Measurements from ENCODE around the gene USH2A.

Gene USH2A

DNA sequence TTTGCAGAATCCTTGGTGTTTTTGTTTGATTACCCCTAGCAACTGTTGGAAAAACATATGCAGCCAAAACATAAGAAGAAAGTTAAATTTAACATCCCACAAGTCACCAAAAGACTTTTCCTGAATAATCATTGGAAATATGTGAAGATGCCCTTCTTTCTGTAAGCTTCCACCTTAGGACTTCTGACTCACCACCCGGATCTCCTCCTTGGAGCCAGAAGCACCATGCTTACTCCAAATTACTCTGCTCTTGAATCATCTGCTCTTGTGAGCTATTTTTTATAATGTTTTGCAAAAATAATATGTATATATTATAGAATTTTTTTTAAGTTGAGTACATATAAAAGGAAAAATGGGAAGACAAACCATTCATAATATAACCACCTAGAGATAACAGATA lies 464.4 kb downstream of the USH2A start:
- DNase-seq (ENCODE audit: low spot score) = no peak

GRCh38 chr1:215957663-215958062 lies 465.6 kb downstream of the USH2A start:
- no peak for DNase-seq (ENCODE audit: low spot score)

- no peak for DNase-seq (ENCODE audit: low spot score)
These were observed 490.7 kb downstream of the USH2A start for GRCh38 chr1:215932558-215932957.

GRCh38 chr1:215926670-215927069 lies 496.6 kb downstream of the USH2A start:
- DNase-seq (ENCODE audit: low spot score) = no peak

DNA sequence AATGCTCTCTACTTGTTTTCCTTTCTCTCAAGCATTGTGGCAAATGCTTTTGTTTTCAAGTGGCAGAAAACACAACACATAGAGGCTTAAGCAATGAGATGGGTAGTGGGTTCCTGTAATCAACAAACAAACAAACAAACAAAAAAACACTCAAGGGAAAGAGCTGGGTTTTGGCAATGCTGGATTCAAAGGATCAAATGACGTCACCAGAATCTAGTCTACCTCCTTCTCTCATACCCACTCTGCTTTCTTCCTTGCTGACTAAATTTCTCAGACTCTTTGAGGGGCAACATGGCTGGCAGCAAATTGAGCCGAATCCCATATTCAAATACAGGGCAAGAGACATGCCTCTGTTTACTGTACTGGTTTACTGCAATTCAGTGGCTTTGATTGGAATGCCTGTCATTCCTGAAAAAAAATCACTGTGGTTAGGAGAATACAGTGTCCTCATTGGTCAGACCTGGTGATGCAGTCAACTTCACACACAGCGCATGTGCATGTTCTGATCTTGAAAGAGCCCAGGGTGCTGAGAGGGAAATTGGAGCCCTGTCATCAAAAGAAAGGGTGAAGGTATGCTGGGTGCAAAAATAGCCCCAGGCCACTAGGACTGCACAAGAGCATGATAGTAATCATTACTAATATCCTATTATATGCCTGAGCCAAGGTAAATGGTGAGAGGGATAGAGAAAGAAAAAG lies 500.0 kb downstream of the USH2A start:
- no peak for DNase-seq (ENCODE audit: low spot score)

DNA sequence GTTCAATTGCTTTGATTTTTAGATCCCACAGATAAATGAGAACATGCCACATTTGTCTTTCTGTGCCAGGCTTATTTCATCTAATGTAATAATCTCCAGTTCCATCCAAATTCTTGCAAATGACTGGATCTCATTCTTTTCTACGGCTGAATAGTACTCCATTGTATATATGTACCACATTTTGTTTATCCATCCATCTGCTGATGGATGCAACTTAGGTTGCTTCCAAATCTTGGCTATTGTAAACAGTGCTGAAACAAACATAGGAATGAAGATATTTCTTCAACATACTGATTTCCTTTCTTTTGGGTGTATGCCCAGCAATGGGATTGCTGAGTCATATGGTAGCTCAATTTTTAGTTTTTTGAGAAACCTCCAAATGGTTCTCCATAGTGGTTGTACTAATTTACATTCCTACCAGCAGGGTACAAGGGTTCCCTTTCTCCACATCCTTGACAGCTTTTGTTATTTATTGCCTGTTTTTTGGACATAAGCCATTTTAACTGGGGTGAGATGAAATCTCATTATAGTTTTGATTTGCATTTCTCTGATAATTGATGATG lies 511.8 kb downstream of the USH2A start:
- DNase-seq (ENCODE audit: low spot score) = no peak

- no peak for DNase-seq (ENCODE audit: low spot score)
These were observed 517.6 kb downstream of the USH2A start for GRCh38 chr1:215905493-215906115.

- no peak for DNase-seq (ENCODE audit: low spot score)
These were observed 522.6 kb downstream of the USH2A start for GRCh38 chr1:215900684-215901083.

GRCh38 chr1:215899901-215900300 lies 523.3 kb downstream of the USH2A start:
- no peak for DNase-seq (ENCODE audit: low spot score)

- DNase-seq (ENCODE audit: low spot score) = no peak
These were observed 527.4 kb downstream of the USH2A start for GRCh38 chr1:215895893-215896292.

DNA sequence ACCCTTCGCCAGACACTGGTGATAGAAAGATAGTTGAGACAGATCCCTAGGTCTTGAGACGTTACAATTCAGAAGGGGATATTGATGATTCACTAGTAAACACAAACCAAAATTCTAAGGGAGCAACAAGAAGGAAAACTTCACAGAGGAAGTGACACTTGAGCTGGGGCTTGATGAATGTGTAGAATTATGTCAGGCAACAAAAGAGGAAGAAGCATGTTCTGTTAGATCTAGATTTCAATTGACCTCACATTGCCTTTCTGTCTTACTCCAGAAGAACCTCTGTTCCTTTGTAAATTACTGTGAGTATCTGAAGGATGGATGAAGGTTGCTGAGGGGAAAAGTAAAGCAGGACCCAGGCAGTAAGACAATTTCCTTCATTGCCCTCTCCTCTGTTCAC lies 528.0 kb downstream of the USH2A start:
- no peak for DNase-seq (ENCODE audit: low spot score)

- no peak for DNase-seq (ENCODE audit: low spot score)
These were observed 528.6 kb downstream of the USH2A start for GRCh38 chr1:215894617-215895016.

DNA sequence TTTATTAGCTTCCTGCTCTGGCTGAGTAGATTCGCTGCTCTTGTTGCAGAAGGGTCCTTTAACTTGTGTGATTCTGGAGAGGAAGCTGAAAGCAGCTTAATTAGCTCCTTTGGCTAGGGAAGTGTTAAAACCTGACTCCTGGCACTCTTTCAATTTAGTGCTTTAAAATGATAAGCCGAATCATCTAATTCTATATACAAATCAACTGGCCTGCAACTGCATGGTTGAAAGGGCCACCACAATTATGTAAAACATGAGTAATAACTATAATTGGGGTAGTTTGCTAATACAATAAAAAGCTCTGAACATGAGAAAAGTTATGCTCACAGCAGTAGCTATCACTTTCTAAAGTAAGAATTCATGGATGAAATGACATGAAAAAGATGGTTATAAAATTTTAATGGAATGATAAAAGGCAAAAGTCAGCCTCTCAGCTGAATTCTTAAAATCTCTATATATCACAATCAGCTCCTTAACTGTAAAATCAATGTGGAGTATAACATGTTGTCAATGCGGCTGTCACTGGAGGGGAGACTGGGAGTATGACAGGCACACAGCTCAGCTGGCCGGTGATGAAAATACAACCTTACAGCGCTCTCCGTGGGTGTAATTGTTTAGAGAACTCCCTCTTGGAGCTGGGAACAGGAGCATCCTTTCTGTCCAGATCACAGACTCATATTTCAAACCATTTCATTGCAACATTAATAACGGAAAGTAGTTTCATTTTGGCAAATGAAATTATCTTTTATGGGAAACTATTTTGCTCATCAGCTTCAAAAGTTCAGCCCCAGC lies 531.8 kb downstream of the USH2A start:
- no peak for DNase-seq (ENCODE audit: low spot score)

DNA sequence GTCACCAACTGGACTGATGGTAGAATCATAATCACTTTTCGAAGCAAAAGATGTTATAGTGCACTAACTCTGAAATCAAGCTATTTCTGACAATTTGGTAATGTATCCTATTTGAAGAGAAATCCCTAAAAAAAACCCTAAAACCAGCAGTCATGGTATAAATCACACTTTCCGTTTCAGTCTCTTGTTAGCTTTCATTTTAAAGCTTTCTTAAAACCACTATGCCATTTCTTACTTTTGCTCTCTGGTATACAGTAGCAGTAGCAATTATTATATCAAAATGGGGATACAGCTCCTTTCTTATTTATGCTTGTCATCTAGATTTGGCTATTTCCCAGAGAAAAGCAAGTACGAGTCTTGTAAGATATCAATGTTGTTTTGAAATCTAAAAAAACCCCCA lies 532.8 kb downstream of the USH2A start:
- DNase-seq (ENCODE audit: low spot score) = no peak

GRCh38 chr1:215889871-215890270 lies 533.4 kb downstream of the USH2A start:
- DNase-seq (ENCODE audit: low spot score) = no peak

GRCh38 chr1:215888159-215888558 lies 535.1 kb downstream of the USH2A start:
- DNase-seq (ENCODE audit: low spot score) = no peak

DNA sequence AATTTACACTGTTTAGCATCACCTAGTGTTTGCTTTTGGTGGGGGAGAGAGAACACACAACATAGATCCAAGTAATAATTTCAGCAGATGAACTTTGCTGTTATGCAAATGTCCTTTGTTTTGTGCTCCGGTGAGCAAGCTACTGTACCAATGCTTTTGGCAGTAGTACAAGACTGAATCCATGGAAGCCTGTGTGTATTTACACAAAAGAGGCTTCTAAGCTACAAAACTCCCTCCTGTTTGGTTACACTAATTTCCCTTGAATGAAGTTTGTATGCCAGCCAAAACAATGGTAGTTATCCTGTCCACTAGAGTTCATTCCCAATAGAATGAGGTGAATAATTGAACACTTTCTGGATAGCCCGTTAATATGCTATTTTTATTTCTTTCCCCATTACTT lies 535.6 kb downstream of the USH2A start:
- no peak for DNase-seq (ENCODE audit: low spot score)

DNA sequence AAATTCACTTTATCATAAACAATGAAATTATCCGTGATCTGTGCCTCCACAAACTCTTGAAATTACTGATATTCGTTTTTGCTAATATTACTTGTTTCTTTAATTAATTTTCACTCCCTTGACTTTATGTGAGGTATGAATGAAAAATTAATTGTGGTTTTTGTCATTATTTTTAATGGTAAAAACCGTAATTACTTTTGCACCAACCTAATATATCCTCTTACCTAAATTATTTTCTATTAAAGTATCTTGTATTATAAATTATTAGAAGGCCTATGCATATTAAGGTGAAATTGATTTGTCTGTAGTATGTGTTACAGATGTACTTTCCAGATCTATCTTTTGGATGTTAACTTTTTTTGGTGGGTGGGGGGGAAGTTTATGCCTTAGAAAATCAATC lies 540.2 kb downstream of the USH2A start:
- DNase-seq (ENCODE audit: low spot score) = no peak

- no peak for DNase-seq (ENCODE audit: low spot score)
These were observed 544.4 kb downstream of the USH2A start for GRCh38 chr1:215878843-215879242.

- DNase-seq (ENCODE audit: low spot score) = no peak
These were observed 545.1 kb downstream of the USH2A start for GRCh38 chr1:215878128-215878527.

DNA sequence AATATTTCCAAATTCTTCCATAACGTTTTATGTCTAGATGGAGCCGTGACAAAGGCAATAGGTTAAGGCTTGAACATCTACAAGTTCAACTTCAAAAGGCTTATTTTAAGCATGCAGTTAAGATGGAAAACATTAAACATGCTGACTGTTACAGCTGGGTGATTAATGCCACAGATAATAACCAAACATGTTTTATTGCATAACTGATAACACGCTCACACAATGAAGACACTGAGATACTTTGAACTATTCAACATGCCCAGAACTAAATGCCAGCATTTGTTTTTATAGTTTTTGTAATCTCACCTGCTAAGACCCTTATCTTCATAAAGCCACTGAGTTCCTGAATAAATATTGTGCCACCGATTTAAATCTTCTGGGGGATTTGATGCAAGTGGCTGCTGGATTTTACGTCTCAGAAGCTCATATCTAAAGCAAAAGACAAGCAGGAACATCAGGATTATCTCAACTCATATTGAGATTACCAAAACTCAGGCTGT lies 545.7 kb downstream of the USH2A start:
- no peak for DNase-seq (ENCODE audit: low spot score)

- no peak for DNase-seq (ENCODE audit: low spot score)
These were observed 547.5 kb downstream of the USH2A start for GRCh38 chr1:215875712-215876111.

DNA sequence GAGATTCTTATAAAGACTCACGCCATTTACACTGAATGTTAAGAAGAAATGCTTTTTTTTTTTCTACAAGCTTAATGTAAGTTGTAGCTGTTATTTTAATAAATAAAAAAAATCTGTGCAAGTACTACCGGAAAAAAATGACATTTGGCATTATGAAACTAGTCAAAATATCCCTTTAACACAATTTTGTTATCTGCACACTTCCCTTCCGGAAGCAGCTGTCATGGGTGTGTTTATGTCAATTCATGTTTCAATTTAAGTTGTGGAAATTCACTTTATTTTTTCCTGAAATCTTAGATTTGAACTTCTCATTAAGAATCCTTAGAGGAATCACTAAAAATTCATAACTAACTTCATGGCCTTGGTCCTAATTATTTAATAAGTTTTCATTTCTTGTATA lies 548.0 kb downstream of the USH2A start:
- DNase-seq (ENCODE audit: low spot score) = no peak

Measured in AG08395 (cell line).